GM19238 (cell line): ENCODE data around the gene ORC4.

Source experiments
- DNase-seq: peaks from one replicate; pipeline ENCODE4 v3.0.0; 2011; ENCODE audit warnings: low spot score; ENCODE audit not compliant: insufficient read length

Gene ORC4

GRCh38 chr2:148020111-148021058, at the start of gene ORC4:
Gene ORC4 (minus strand): TSS chr2:148020737. CDS start chr2:147975958, 44,779 bp downstream.
- DNase-seq = peak; percentile 59

GRCh38 chr2:148067801-148068200, 47.3 kb upstream of the ORC4 start:
- no peak for DNase-seq

GRCh38 chr2:148065936-148066335, 45.4 kb upstream of the ORC4 start:
- no peak for DNase-seq

- DNase-seq = no peak
Observed at GRCh38 chr2:148063633-148064032, 43.1 kb upstream of the ORC4 start.

- DNase-seq = no peak
Observed at GRCh38 chr2:148058641-148059040, 38.1 kb upstream of the ORC4 start.

GRCh38 chr2:148052687-148053086, 32.1 kb upstream of the ORC4 start:
- no peak for DNase-seq

- DNase-seq = no peak
Observed at GRCh38 chr2:148049284-148049683, 28.7 kb upstream of the ORC4 start.

- DNase-seq = no peak
Observed at GRCh38 chr2:148048475-148049221, 28.1 kb upstream of the ORC4 start.

- DNase-seq = no peak
Observed at GRCh38 chr2:148046802-148047201, 26.3 kb upstream of the ORC4 start.

- DNase-seq = no peak
Observed at GRCh38 chr2:148044322-148044721, 23.8 kb upstream of the ORC4 start.

GRCh38 chr2:148042219-148042618, 21.7 kb upstream of the ORC4 start:
- no peak for DNase-seq

- no peak for DNase-seq
Observed at GRCh38 chr2:148039783-148040182, 19.2 kb upstream of the ORC4 start.

GRCh38 chr2:148032215-148032614, 11.7 kb upstream of the ORC4 start:
- DNase-seq = no peak

- DNase-seq = no peak
Observed at GRCh38 chr2:148031152-148031551, 10.6 kb upstream of the ORC4 start.

- no peak for DNase-seq
Observed at GRCh38 chr2:148028781-148029180, 8.2 kb upstream of the ORC4 start.

- DNase-seq = no peak
Observed at GRCh38 chr2:148027822-148028221, 7.3 kb upstream of the ORC4 start.

GRCh38 chr2:148026573-148026972, 6.0 kb upstream of the ORC4 start:
- DNase-seq = no peak

- DNase-seq = no peak
Observed at GRCh38 chr2:148023861-148024260, 3.3 kb upstream of the ORC4 start.

GRCh38 chr2:148022882-148023281, 2.3 kb upstream of the ORC4 start:
- DNase-seq = no peak

GRCh38 chr2:148022351-148022750, 1.8 kb upstream of the ORC4 start:
- no peak for DNase-seq

GRCh38 chr2:148021886-148022285, 1.3 kb upstream of the ORC4 start:
- no peak for DNase-seq

GRCh38 chr2:148021059-148021861, 723 bp upstream of the ORC4 start, which contains the start of gene MBD5:
Gene MBD5 (plus strand): TSS chr2:148021091.
- DNase-seq = no peak
